HepG2 (cell line): ENCODE data around the gene GRK6. TPM values are rescaled to one million over a fixed set of nuclear protein-coding genes. Genes with fewer than 3 reads are reported as not detected.

ENCODE experiments used
- GPN1 ChIP-seq: sonication (generic); formaldehyde crosslinking; IDR thresholded peaks from 2 replicates; pipeline ENCODE4 v1.5.1; 2020; ENCODE audit warnings: missing genetic modification reagents, borderline replicate concordance
- GTF3A ChIP-seq: sonication (generic); formaldehyde crosslinking; conservative IDR thresholded peaks from 2 replicates; pipeline ENCODE4 v1.4.0; 2020; ENCODE audit warnings: mild to moderate bottlenecking, missing genetic modification reagents
- HIC2 ChIP-seq: sonication (generic); formaldehyde crosslinking; IDR thresholded peaks from 2 replicates; pipeline ENCODE4 v1.9.0; 2022; ENCODE audit warnings: low read depth, missing genetic modification reagents
- KDM5A ChIP-seq: fragments of 200-600 bp; sonication (generic); IDR thresholded peaks from 2 replicates; pipeline ENCODE4 v1.7.0; 2018; ENCODE audit warnings: antibody characterized with exemption, mild to moderate bottlenecking, low read length, borderline replicate concordance
- MYNN ChIP-seq: sonication (generic); formaldehyde crosslinking; IDR thresholded peaks from 2 replicates; pipeline ENCODE4 v1.4.0; 2020; ENCODE audit warnings: mild to moderate bottlenecking, low read depth, missing genetic modification reagents
- STAT6 ChIP-seq: sonication (generic); formaldehyde crosslinking; IDR thresholded peaks from 2 replicates; pipeline ENCODE4 v1.4.0; 2020; ENCODE audit warnings: missing genetic modification reagents, mild to moderate bottlenecking, borderline replicate concordance
- SUZ12 ChIP-seq: fragments of 150-350 bp; IDR thresholded peaks from 2 replicates; pipeline ENCODE4 v1.6.1; 2014; ENCODE audit warnings: low read depth, low read length
- ZNF142 ChIP-seq: sonication (generic); formaldehyde crosslinking; IDR thresholded peaks from 2 replicates; pipeline ENCODE4 v1.4.0; 2020; ENCODE audit warnings: missing genetic modification reagents
- ZNF282 ChIP-seq: fragments of 450-650 bp; IDR thresholded peaks from 2 replicates; pipeline ENCODE4 v1.6.1; 2018; ENCODE audit not compliant: partially characterized antibody
- ZNF703 ChIP-seq: sonication (generic); formaldehyde crosslinking; IDR thresholded peaks from 2 replicates; pipeline ENCODE4 v1.5.1; 2020; ENCODE audit warnings: missing genetic modification reagents, mild to moderate bottlenecking, moderate library complexity, borderline replicate concordance
- polyA plus RNA-seq, 8 experiments: library from polyadenylated mRNA; depleted of rRNA in 3 of 8; stranded (reverse) in 7 of 8; unstranded in 1 of 8; fragments of >200 nt; fragmentation: Illumina TruSeq in 4 of 8; extraction: Trizol in 4 of 8; gene quantifications; 2 replicates each; pipeline versions ENCODE4 v1.2.1 to v1.2.3, GENCODE V29; 2011 to 2016; ENCODE audit warnings: low read depth in 4 of 8, missing spikeins in 1 of 8, mixed read lengths in 1 of 8; ENCODE audit not compliant: insufficient read depth in 1 of 8
- total RNA-seq, 5 experiments: library from RNA; depleted of rRNA; stranded (reverse); fragments of >200 nt; fragmentation: Illumina TruSeq; extraction: Trizol; gene quantifications; 2 replicates each; pipeline ENCODE4 v1.2.3, GENCODE V29; 2016; ENCODE audit warnings: low read depth in 1 of 5

The GRK6 gene
- total and polyA plus RNA-seq, 2 of the 13 experiments (the other 11 are each of a cell fraction or from before 2014, with no cell fraction given): 13.2 to 19.9 TPM

- TF ChIP-seq ZNF142 (CRISPR knock-in tag) (peak; percentile 91), GTF3A (CRISPR knock-in tag) (no peak), MYNN (CRISPR knock-in tag) (no peak), HIC2 (CRISPR knock-in tag) (no peak; the same call in 1 of the 2 replicates), ZNF703 (CRISPR knock-in tag) (no peak), KDM5A (no peak), SUZ12 (no peak), GPN1 (no peak), ZNF282 (no peak), STAT6 (CRISPR knock-in tag) (no peak)
Measured at GRCh38 chr5:177378884-177379883, 47.3 kb upstream of the GRK6 start (continued).
